ENCODE results near the gene CATSPERZ. TPM values are rescaled to one million over a fixed set of nuclear protein-coding genes. Genes with fewer than 3 reads are reported as not detected.

CATSPERZ gene, protein sequence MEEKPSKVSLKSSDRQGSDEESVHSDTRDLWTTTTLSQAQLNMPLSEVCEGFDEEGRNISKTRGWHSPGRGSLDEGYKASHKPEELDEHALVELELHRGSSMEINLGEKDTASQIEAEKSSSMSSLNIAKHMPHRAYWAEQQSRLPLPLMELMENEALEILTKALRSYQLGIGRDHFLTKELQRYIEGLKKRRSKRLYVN
- total RNA-seq = 0.33 TPM in 1 of 2 replicates, not detected in the other

DNA sequence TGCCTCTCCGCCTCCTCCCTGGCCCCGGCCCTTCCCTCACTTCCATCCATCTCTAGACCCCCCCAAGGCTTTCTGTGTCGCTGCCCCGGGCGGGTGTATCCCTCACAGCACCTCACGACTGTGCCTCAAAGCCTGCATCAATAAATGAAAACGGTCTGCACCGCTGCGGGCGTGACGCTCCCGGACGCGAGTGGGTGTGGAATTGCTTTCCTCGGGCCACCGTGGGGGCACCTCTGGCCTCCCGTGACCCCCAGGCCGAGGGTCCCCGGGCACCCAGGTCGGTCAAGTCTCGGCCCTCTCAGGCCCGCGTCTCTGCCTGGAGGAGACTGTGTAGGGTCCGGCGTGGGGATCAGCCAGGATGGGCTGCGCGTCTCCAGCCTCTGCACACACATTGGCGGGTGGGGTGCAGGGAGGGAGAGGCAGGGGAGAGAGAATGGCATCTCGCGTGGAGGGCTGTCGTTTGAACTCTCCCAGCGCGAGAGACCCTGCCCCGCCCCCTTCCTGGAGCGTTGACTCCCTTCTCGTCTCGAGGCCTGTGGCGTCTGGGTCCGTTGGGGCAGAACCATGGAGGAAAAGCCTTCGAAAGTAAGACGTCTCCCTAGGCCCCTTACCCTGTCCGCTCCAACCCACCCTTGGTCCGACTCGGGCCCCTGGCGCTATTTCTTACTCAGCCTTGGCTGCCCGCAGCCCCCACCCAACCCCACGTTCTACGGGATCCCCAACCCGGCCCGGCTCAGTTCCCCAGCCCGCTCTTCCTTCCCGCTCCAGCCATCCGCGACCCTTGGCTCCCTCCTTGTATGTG is at the start of gene CATSPERZ:
Gene CATSPERZ, plus strand, starts transcription at position 512 of the 802 bp plus-strand sequence. Its CDS starts 53 bp downstream, at position 565.
- no peak for DNase-seq (ENCODE audit: low read depth, low spot score)

DNA sequence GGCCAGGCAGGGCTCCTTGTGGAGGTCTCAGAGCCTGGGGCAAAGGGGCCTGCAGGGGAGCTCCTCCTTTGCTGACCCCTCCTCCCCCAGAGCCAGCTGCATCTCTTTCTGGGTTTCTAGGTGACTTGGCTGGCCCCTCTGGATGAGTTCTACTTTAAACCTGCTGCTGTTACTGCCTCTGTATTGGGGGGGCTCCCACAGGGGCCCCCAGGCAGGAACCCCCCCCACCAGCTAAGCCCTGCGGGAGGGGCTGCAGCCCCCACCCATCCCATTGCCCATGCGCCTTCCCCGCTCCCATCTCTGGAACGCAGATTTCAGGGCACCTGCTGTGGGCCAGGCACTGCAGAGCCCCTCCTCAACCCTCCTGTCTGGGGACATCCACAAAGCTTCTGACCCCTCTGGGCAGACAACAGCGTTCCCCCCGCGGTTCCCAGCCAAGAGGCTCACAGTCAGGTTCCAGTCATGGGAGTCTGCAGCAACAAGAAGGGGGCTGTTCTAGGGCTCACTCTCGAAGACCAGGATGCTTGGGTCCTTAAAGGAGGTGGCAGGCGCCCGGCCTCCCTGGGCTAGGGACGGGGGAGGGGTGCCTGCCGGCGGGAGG is 49.6 kb upstream of the CATSPERZ start:
- DNase-seq (ENCODE audit: low read depth, low spot score) = no peak

- DNase-seq (ENCODE audit: low read depth, low spot score) = no peak
These were observed 49.0 kb upstream of the CATSPERZ start, which contains the start of gene PLCB3 for GRCh38 chr11:64251016-64251752. PLCB3 (plus strand) TSS chr11:64251530; CDS start chr11:64251650, 120 bp downstream.

GRCh38 chr11:64251753-64252002 is 48.5 kb upstream of the CATSPERZ start:
- DNase-seq (ENCODE audit: low read depth, low spot score) = no peak

- no peak for DNase-seq (ENCODE audit: low read depth, low spot score)
These were observed 47.9 kb upstream of the CATSPERZ start for GRCh38 chr11:64252003-64252872.

GRCh38 chr11:64253043-64253442 is 47.1 kb upstream of the CATSPERZ start:
- no peak for DNase-seq (ENCODE audit: low read depth, low spot score)

- no peak for DNase-seq (ENCODE audit: low read depth, low spot score)
These were observed 46.7 kb upstream of the CATSPERZ start for GRCh38 chr11:64253481-64253880.

DNA sequence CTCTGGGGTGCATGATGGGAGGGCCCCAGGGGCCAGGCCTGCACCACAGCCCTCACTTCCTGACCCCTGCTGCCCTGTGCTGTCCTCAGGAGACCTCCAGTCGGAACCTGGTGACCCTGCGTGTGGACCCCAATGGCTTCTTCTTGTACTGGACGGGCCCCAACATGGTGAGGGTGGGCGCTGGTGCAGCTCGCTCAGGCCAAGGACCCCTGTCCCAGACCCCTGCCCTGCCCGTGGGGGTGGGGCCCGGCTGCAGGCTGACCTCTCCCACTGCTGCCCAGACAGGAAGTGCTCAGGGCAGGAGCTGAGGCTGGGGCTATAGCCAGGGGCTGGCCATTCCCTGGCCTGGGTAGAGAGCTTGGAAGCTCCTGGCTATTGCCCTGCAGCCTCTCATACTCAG is 45.8 kb upstream of the CATSPERZ start:
- DNase-seq (ENCODE audit: low read depth, low spot score) = no peak

DNA sequence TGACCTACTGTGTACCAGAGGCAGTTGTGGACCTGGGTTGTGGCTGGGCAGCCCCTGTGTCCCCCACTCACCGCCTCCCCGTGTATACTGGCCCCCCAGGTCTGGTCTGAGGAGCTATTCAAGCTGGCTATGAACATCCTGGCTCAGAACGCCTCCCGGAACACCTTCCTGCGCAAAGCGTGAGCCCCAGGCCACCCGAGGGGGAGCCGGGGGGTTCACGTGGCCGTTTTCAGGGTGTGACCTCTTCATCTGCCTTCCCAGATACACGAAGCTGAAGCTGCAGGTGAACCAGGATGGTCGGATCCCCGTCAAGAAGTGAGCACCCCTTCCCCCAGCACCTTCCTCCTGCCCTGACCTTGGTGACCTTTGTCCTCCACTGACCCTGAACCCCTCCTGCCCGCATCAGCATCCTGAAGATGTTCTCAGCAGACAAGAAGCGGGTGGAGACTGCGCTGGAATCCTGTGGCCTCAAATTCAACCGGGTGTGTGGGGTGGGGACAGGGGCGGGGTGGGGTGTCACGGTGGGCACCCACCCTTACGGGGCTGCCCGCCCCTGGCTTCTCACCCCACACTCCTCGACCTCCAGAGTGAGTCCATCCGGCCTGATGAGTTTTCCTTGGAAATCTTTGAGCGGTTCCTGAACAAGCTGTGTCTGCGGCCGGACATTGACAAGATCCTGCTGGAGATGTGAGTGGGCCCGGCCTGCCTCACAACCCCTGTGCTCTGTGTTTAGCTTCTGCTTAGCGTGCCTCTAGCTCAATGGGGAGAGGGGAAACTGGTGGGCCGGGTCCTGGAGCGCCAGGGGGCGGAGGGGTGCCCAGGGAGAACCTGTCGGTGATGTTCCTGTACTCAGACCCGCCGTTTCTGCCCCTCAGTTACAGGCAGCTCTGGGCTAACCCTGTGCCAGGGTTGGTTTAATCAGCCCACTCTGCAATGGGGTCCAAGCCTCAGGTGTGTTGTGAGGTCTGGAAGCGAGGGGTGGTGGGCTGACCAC is 44.7 kb upstream of the CATSPERZ start:
- no peak for DNase-seq (ENCODE audit: low read depth, low spot score)

- no peak for DNase-seq (ENCODE audit: low read depth, low spot score)
These were observed 43.9 kb upstream of the CATSPERZ start for GRCh38 chr11:64256300-64256699.

GRCh38 chr11:64258356-64258755 is 41.8 kb upstream of the CATSPERZ start:
- DNase-seq (ENCODE audit: low read depth, low spot score) = no peak

GRCh38 chr11:64258946-64259532 is 41.1 kb upstream of the CATSPERZ start:
- no peak for DNase-seq (ENCODE audit: low read depth, low spot score)

GRCh38 chr11:64259533-64260067 is 40.6 kb upstream of the CATSPERZ start:
- no peak for DNase-seq (ENCODE audit: low read depth, low spot score)

DNA sequence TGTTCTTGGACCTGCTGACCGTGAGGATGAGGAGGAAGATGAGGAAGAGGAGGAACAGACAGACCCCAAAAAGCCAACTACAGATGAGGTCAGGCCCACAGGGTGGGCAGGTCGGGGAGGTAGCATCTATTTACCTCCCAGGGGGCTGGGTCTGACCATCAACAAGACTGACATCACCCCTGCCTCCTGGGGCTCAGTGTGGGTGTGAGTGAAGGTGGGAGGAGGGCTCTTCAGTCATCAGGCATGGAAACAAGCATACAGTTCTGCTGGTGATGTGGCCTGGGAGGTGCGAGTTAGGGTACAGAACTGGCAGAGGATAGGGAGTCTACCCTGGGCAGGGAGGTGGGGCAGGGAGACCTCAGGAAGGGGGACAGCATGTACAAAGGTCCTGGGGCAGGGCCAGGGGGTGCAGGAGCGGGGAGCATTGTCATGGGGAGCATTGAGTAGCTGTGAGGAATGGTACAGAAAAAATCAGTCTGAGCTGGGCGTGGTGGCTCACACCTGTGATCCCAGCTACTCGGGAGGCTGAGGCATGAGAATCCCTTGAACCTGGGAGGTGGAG is 39.9 kb upstream of the CATSPERZ start:
- no peak for DNase-seq (ENCODE audit: low read depth, low spot score)

DNA sequence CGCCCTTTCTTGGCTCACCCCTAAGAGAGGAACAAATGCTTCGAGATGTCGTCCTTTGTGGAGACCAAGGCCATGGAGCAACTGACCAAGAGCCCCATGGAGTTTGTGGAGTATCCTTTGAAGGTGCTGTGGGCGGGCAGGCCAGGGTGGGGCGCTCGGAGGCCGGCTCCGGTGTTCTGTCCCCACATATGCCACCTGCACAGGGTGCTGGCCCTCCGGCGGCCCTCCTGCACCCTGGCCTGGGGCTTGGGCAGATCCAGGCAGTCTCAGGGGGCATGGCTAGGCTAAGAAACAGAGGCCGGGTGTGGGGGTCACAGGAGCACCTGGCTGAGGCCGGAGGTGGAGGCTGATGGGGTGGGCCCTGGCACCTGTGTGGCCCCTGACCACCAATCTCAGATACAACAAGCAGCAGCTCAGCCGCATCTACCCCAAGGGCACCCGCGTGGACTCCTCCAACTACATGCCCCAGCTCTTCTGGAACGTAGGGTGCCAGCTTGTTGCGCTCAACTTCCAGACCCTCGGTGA is 38.5 kb upstream of the CATSPERZ start:
- no peak for DNase-seq (ENCODE audit: low read depth, low spot score)

- no peak for DNase-seq (ENCODE audit: low read depth, low spot score)
These were observed 37.7 kb upstream of the CATSPERZ start for GRCh38 chr11:64262271-64263002.

- peak; percentile 58 for DNase-seq (ENCODE audit: low read depth, low spot score)
These were observed 36.9 kb upstream of the CATSPERZ start for GRCh38 chr11:64263021-64263946.

Data from pulmonary artery endothelial cell (primary cell).